GM19438 (cell line): ENCODE data around the gene IFT57.
"Not testable (repeated sequence)": the region's sequence is repeated elsewhere in the genome, so short reads cannot be mapped to it uniquely, and the experiment has no call there.

ENCODE experiments used
- ATAC-seq: cut with Tn5 transposase; IDR thresholded peaks from one replicate; pipeline ENCODE4 v1.9.1; 2021; ENCODE audit warnings: low read depth; ENCODE audit not compliant: unreplicated experiment

The IFT57 gene

GRCh38 chr3:108171106-108171505, 51.1 kb downstream of the IFT57 start:
- no peak for ATAC-seq

- no peak for ATAC-seq
These were observed 57.8 kb downstream of the IFT57 start for GRCh38 chr3:108164391-108164790.

- ATAC-seq = no peak
These were observed 62.4 kb downstream of the IFT57 start for GRCh38 chr3:108159865-108160264.

- ATAC-seq = no peak
These were observed 63.1 kb downstream of the IFT57 start for GRCh38 chr3:108159105-108159504.

- ATAC-seq = no peak
These were observed 64.0 kb downstream of the IFT57 start for GRCh38 chr3:108158251-108158650.

GRCh38 chr3:108157273-108157672, 65.0 kb downstream of the IFT57 start:
- ATAC-seq = no peak

- ATAC-seq = no peak
These were observed 65.8 kb downstream of the IFT57 start for GRCh38 chr3:108156312-108156853.

GRCh38 chr3:108155642-108156041, 66.6 kb downstream of the IFT57 start:
- ATAC-seq = not testable (repeated sequence)

GRCh38 chr3:108153451-108153981, 68.7 kb downstream of the IFT57 start:
- ATAC-seq = peak; percentile 61

- ATAC-seq = no peak
These were observed 70.0 kb downstream of the IFT57 start for GRCh38 chr3:108152274-108152673.

GRCh38 chr3:108150200-108150599, 72.0 kb downstream of the IFT57 start:
- no peak for ATAC-seq

- no peak for ATAC-seq
These were observed 76.1 kb downstream of the IFT57 start for GRCh38 chr3:108146139-108146538.

- no peak for ATAC-seq
These were observed 76.6 kb downstream of the IFT57 start for GRCh38 chr3:108145578-108145977.

- no peak for ATAC-seq
These were observed 84.8 kb downstream of the IFT57 start for GRCh38 chr3:108137460-108137814.

- no peak for ATAC-seq
These were observed 85.4 kb downstream of the IFT57 start for GRCh38 chr3:108136561-108137459.

- peak; percentile 48 for ATAC-seq
These were observed 87.7 kb downstream of the IFT57 start for GRCh38 chr3:108134555-108134880.

- ATAC-seq = peak; percentile 54
These were observed 88.2 kb downstream of the IFT57 start for GRCh38 chr3:108133858-108134554.

GRCh38 chr3:108133048-108133369, 89.2 kb downstream of the IFT57 start:
- ATAC-seq = no peak

GRCh38 chr3:108131475-108132134, 90.6 kb downstream of the IFT57 start:
- no peak for ATAC-seq

- ATAC-seq = no peak
These were observed 91.3 kb downstream of the IFT57 start for GRCh38 chr3:108130701-108131474.
